Colonic mucosa (tissue), 4 donors: ENCODE results near the gene CLEC4G. TPM values are rescaled to one million over a fixed set of nuclear protein-coding genes. Genes with fewer than 3 reads are reported as not detected.

Experiments
- DNase-seq: peaks from one replicate; pipeline ENCODE4 v3.0.0-alpha.2; 2020
- H3K27ac ChIP-seq: fragments of 200-600 bp; one replicate; pipeline ENCODE4 v1.8.0; 2021
- H3K27me3 ChIP-seq: fragments of 200-600 bp; one replicate; pipeline ENCODE4 v1.8.0; 2021
- H3K36me3 ChIP-seq: fragments of 200-600 bp; one replicate; pipeline ENCODE4 v1.8.0; 2021
- H3K4me1 ChIP-seq: fragments of 200-600 bp; one replicate; pipeline ENCODE4 v1.8.0; 2021; ENCODE audit warnings: mild to moderate bottlenecking
- H3K4me3 ChIP-seq: fragments of 200-600 bp; one replicate; pipeline ENCODE4 v1.8.0; 2021
- H3K9ac ChIP-seq, 2 donors: one replicate each; pipeline ENCODE4 v1.7.0; 2013; ENCODE audit warnings: control low read depth in 2 of 2, low read depth in 2 of 2, low read length in 2 of 2
- H3K9me3 ChIP-seq: fragments of 200-600 bp; one replicate; pipeline ENCODE4 v1.8.0; 2021
- intact Hi-C: fragments of 100-400 bp; cut with DNase I; formaldehyde crosslinking; loops from one replicate; pipeline ENCODE4 v1.14.1; 2022
- total RNA-seq, 2 donors: library from RNA; stranded (reverse); fragmentation: NEBNext Ultra II Directional in 1 of 2; extraction: Animal tissue kit (Norgen Biotek cat#: 25700) in 1 of 2; gene quantifications; one replicate each; pipeline ENCODE4 v1.2.1, GENCODE V29; 2021
- TF ChIP-seq, protein P1 (sequence below): fragments of 200-600 bp; IDR thresholded peaks from one replicate; pipeline ENCODE4 v1.8.0; 2022; ENCODE audit warnings: antibody characterized with exemption, mild to moderate bottlenecking
- donor health status: healthy.
- donor health status: DM: no; HTN: no; CAD: no.
- donor health status: DM: no; HTN: no; CAD: no.

CLEC4G gene
- total RNA-seq, 2 donors from 2014 or later = 0.17 to 0.53 TPM

DNA sequence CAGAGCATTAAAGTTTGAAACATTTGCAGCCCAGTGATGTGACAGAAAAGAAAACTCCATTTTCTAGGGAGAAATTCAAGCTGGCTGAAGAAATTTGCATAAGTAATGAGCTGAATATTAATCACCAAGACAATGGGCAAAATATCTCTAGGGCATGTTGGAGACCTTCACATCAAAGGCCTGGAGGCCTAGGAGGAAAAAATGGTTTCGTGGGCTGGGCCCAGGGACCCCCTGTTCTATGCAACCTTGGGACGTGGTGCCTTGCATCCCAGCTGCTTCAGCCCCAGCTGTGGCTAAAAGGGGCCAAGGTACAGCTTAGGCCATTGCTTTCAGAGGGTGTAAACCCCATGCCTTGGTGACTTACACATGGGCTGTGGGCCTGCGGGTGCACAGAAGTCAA is 25.4 kb upstream of the CLEC4G start:
- Histone ChIP-seq H3K4me3 (no peak overlapping the region), H3K36me3 (no peaks in the 10 kb centered on the region), H3K9ac (no peak overlapping the region), H3K27ac (no peak overlapping the region), H3K27me3 (no peaks in the 10 kb centered on the region), H3K4me1 (no peaks in the 10 kb centered on the region), H3K9me3 (no peaks in the 10 kb centered on the region)
- TF ChIP-seq, protein P1, sequence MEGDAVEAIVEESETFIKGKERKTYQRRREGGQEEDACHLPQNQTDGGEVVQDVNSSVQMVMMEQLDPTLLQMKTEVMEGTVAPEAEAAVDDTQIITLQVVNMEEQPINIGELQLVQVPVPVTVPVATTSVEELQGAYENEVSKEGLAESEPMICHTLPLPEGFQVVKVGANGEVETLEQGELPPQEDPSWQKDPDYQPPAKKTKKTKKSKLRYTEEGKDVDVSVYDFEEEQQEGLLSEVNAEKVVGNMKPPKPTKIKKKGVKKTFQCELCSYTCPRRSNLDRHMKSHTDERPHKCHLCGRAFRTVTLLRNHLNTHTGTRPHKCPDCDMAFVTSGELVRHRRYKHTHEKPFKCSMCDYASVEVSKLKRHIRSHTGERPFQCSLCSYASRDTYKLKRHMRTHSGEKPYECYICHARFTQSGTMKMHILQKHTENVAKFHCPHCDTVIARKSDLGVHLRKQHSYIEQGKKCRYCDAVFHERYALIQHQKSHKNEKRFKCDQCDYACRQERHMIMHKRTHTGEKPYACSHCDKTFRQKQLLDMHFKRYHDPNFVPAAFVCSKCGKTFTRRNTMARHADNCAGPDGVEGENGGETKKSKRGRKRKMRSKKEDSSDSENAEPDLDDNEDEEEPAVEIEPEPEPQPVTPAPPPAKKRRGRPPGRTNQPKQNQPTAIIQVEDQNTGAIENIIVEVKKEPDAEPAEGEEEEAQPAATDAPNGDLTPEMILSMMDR = no peak
- intact Hi-C loops = no loop called here
- DNase-seq = no peak

DNA sequence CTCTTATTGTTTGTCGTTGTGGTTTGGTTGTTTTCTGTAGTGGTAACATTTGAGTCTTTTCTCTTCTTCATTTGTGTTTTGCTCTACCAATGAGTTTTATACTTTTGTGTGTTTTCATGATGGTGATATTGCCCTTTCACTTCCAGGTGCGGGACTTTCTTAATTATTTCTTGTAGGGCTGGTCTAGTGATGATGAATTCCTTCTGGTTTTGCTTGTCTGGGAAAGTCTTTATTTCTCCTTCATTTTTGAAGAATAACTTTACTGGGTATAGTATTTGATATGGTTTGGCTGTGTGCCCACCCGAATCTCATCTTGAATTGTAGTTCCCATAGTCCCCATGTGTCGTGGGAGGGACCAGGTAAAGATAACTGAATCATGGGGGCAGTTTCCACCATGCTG is 24.3 kb upstream of the CLEC4G start:
- intact Hi-C loops = no loop called here
- no peak overlapping the region for H3K27ac ChIP-seq
- H3K27me3 ChIP-seq = no peaks in the 10 kb centered on the region
- no peaks in the 10 kb centered on the region for H3K9me3 ChIP-seq
- no peaks in the 10 kb centered on the region for H3K4me1 ChIP-seq
- DNase-seq = no peak
- TF ChIP-seq, protein P1 = no peak
- no peak overlapping the region for H3K4me3 ChIP-seq
- no peaks in the 10 kb centered on the region for H3K36me3 ChIP-seq
- no peak overlapping the region for H3K9ac ChIP-seq

DNA sequence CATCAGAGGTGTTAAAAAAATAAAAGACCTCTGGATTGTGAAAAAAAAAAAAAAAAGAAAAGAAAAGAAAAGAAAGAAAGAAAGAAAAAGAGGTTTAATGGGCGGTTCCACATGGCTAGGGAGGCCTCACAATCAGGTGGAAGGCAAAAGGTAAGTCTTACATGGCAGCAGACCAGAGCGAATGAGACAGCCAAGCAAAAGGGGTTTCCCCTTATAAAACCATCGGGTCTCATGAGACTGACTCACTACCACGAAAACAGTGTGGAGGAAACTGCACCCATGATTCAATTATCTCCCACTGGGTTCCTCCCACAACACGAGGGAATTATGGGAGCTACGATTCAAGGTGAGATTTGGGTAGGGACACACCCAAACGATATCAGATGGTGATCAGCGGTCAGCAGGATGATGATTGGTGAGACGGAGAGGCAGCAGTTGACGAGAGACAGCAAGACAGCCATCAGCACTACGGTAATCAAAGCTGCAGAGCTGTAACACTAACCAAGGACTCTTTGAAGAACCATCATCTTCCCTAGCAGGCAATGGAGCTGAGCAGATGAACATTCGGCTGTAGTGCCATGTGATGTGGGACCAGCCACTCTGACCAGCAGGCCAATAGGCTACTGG is 19.4 kb upstream of the CLEC4G start:
- H3K27ac ChIP-seq = no peak overlapping the region
- no peaks in the 10 kb centered on the region for H3K36me3 ChIP-seq
- no peak overlapping the region for H3K4me3 ChIP-seq
- DNase-seq = no peak
- TF ChIP-seq, protein P1 = no peak
- intact Hi-C loops = no loop called here
- no peak overlapping the region for H3K9ac ChIP-seq
- H3K27me3 ChIP-seq = no peaks in the 10 kb centered on the region
- no peaks in the 10 kb centered on the region for H3K4me1 ChIP-seq
- no peaks in the 10 kb centered on the region for H3K9me3 ChIP-seq

DNA sequence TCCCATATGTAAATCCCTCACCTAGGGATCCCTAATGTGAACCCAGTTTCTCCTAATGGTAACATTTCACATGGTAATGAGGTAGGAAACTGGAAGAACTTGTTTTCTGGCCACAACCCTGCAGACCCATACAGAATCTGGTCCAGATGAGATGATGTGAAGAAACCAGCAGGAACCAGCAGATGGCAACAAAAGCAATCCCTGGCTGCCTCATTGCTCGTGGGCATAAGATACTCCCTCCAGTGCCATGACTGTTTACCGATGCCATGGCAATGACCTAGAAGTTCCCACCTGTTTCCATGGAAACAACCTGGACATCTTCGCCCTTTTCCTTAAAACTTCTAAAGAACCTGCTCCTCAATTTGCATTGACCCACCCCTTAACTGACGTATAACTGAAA is 16.8 kb upstream of the CLEC4G start:
- Histone ChIP-seq H3K4me3 (no peak overlapping the region), H3K9ac (no peak overlapping the region), H3K27ac (no peak overlapping the region), H3K36me3 (no peaks in the 10 kb centered on the region), H3K9me3 (no peaks in the 10 kb centered on the region), H3K27me3 (no peaks in the 10 kb centered on the region), H3K4me1 (no peaks in the 10 kb centered on the region)
- no peak for DNase-seq
- intact Hi-C loops = no loop called here
- TF ChIP-seq, protein P1 = no peak

DNA sequence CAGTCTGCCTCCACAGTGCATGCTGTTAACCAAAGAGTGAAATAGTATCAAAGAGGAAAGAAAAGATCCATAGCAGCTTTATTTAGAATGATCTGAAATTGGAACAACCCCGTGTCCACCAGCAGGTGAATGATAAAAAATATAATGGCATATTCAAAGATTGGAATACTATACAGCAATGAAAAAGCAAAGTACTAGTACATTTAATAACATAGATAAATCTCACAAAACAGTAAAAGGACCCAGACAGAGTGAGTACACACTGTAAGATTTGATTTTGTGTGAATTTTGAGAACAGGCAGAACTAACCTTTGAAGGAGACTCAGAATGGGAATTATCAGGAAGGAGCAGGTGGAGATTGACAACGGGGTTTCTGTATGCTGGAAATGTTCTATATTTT is 16.3 kb upstream of the CLEC4G start:
- Histone ChIP-seq H3K36me3 (no peaks in the 10 kb centered on the region), H3K4me3 (no peak overlapping the region), H3K9ac (no peak overlapping the region), H3K27ac (no peak overlapping the region), H3K4me1 (no peaks in the 10 kb centered on the region), H3K9me3 (no peaks in the 10 kb centered on the region), H3K27me3 (no peaks in the 10 kb centered on the region)
- DNase-seq = no peak
- intact Hi-C loops = no loop called here
- TF ChIP-seq, protein P1 = no peak
